Measurements from ENCODE around the gene EYS.

DNA sequence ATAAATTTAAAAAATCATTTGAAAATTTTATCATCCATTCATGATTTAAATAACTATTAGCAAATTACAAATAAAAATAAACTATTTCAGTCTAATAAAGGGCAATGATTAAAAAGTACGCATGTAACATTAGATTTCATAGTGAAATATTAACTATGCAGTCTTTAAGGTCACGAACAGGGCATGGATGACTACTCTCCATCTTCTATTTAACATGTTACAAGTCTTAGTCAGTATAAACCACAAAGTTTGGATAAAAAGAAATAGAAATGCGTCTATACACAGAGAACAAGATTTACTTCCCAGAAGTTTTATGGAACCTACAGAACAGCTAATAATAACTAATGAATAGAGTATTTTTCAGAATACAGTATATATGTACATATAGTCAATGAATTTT is 1016.0 kb downstream of the EYS start:
- TF ChIP-seq, protein P1, sequence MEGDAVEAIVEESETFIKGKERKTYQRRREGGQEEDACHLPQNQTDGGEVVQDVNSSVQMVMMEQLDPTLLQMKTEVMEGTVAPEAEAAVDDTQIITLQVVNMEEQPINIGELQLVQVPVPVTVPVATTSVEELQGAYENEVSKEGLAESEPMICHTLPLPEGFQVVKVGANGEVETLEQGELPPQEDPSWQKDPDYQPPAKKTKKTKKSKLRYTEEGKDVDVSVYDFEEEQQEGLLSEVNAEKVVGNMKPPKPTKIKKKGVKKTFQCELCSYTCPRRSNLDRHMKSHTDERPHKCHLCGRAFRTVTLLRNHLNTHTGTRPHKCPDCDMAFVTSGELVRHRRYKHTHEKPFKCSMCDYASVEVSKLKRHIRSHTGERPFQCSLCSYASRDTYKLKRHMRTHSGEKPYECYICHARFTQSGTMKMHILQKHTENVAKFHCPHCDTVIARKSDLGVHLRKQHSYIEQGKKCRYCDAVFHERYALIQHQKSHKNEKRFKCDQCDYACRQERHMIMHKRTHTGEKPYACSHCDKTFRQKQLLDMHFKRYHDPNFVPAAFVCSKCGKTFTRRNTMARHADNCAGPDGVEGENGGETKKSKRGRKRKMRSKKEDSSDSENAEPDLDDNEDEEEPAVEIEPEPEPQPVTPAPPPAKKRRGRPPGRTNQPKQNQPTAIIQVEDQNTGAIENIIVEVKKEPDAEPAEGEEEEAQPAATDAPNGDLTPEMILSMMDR (IDR thresholded peaks at IDR 0.05; ENCODE audit: low read length) = no peak
- TF ChIP-seq EZH2phosphoT487 (IDR thresholded peaks at IDR 0.05; ENCODE audit: low read length) (no peak), EZH2 (optimal IDR thresholded peaks at IDR 0.05; ENCODE audit: low read depth, low read length) (no peak)

Data from MM.1S (cell line).